ENCODE results near the gene TBC1D16. TPM values are rescaled to one million over a fixed set of nuclear protein-coding genes. Genes with fewer than 3 reads are reported as not detected.

The TBC1D16 gene
- total and polyA plus RNA-seq, 2 donors (not counting 1 experiment from before 2014, with no cell fraction given): 0.82 to 2.7 TPM

DNA sequence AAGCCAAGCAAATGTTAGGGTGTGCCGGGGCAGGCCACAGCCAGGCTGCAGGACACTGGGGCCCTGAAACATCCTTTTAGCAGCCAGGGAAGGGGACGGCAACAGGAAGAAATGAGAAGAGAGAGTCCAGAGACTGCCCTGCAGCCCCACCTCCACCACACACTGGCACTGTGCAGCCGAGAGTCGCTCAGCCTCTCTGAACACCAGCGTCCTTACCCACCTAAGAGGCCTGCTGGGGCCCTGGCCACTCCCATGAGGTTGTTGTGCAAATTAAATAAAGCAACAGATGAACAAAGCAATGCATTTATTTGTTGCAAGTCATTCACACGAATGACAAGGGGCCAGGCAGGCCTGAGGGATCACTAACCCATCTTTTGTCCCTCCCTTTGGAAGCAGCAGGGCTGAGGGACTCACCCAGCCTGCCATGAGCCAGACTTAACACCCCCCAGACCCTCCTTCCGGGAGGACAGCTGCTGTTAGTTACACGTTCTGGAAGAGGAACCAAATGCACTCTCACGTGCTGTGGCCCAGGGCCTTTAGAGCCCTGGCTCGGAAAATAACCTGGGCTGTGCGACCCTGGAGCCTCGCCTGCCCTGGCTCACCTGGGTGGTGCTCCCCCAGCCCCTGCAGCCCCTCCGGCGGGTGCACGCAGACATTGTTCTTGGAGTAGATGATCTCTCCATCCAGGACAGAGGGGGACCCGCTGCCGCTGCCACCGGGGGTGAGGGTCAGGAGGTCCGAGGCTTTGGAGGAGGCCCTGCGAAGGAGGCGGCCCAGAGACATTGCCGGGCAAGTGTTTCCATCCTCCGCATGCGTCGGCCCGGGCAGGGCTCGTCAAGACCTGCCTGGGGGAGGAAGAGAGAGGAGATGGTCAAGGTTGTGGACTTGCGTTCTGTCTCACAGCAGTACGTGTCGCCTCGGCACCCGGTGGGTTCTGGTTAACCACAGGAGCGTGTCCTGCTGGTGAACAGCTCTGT, 22.6 kb downstream of the TBC1D16 start:
- ATAC-seq (ENCODE audit: low read depth) (no peak), DNase-seq (no peak)
- ChIA-PET CTCF (no interaction called here), POLR2A (no interaction called here)
- no peak overlapping the region for H3K27ac ChIP-seq (ENCODE audit: low read length in 2 of 2)
- TF ChIP-seq EZH2 (IDR thresholded peaks at IDR 0.05; ENCODE audit: borderline replicate concordance, insufficient read depth, low read depth, low read length, poor library complexity, severe bottlenecking): no peak
- TF ChIP-seq, protein P1, sequence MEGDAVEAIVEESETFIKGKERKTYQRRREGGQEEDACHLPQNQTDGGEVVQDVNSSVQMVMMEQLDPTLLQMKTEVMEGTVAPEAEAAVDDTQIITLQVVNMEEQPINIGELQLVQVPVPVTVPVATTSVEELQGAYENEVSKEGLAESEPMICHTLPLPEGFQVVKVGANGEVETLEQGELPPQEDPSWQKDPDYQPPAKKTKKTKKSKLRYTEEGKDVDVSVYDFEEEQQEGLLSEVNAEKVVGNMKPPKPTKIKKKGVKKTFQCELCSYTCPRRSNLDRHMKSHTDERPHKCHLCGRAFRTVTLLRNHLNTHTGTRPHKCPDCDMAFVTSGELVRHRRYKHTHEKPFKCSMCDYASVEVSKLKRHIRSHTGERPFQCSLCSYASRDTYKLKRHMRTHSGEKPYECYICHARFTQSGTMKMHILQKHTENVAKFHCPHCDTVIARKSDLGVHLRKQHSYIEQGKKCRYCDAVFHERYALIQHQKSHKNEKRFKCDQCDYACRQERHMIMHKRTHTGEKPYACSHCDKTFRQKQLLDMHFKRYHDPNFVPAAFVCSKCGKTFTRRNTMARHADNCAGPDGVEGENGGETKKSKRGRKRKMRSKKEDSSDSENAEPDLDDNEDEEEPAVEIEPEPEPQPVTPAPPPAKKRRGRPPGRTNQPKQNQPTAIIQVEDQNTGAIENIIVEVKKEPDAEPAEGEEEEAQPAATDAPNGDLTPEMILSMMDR (IDR thresholded peaks at IDR 0.05): no peak
- no peak overlapping the region for H3K9ac ChIP-seq (ENCODE audit: low read length)
- peaks cover 0 to 15% (median 2%) of the 10 kb centered on the region in 3 donors for H3K9me3 ChIP-seq (ENCODE audit: control extremely low read depth in 1 of 3, control insufficient read depth in 2 of 3, insufficient read depth in 1 of 3, low read length in 2 of 3)
- intact Hi-C loops (cut with micrococcal nuclease): no loop called here
- Mint-ChIP-seq H3K27me3 (no peaks in the 10 kb centered on the region), H3K27ac (no peak overlapping the region), H3K4me3 (no peak overlapping the region), H3K4me1 (peaks cover 4% of the 10 kb centered on the region), H3K9me3 (ENCODE audit: insufficient read depth) (no peaks in the 10 kb centered on the region)
- no peak overlapping the region for H3K4me3 ChIP-seq (ENCODE audit: control extremely low read depth in 1 of 5, extremely low read depth in 1 of 5, insufficient read depth in 1 of 5, low read depth in 2 of 5, low read length in 4 of 5)
- 90% methylated on average over 25 of the region's 33 CpGs for WGBS (ENCODE audit: insufficient coverage)
- H4K20me1 ChIP-seq (ENCODE audit: control insufficient read depth, insufficient read depth, low read length, poor library complexity, severe bottlenecking): no peaks in the 10 kb centered on the region
- H3K36me3 ChIP-seq (replicated peaks in 1 of 2; ENCODE audit: control extremely low read depth in 1 of 2, control insufficient read depth in 1 of 2, extremely low read depth in 1 of 2, insufficient read depth in 2 of 2, low read length in 1 of 2): no peaks in the 10 kb centered on the region
- H3K4me1 ChIP-seq (ENCODE audit: control insufficient read depth in 2 of 2, insufficient read depth in 2 of 2, low read length in 2 of 2): peaks cover 0 to 4% of the 10 kb centered on the region in 2 donors
- peaks cover 5% of the 10 kb centered on the region for H3K79me2 ChIP-seq (ENCODE audit: control insufficient read depth, insufficient read depth, low read length)
- H3K4me2 ChIP-seq (replicated peaks; ENCODE audit: low read depth, low read length, poor library complexity, severe bottlenecking): no peak overlapping the region
- no peak overlapping the region for H2AFZ ChIP-seq (ENCODE audit: insufficient read depth, low read depth, low read length, poor library complexity, severe bottlenecking)
- no peaks in the 10 kb centered on the region for H3K27me3 ChIP-seq (replicated peaks in 1 of 4; ENCODE audit: control extremely low read depth in 1 of 4, control insufficient read depth in 3 of 4, insufficient read depth in 4 of 4, low read length in 3 of 4)

DNA sequence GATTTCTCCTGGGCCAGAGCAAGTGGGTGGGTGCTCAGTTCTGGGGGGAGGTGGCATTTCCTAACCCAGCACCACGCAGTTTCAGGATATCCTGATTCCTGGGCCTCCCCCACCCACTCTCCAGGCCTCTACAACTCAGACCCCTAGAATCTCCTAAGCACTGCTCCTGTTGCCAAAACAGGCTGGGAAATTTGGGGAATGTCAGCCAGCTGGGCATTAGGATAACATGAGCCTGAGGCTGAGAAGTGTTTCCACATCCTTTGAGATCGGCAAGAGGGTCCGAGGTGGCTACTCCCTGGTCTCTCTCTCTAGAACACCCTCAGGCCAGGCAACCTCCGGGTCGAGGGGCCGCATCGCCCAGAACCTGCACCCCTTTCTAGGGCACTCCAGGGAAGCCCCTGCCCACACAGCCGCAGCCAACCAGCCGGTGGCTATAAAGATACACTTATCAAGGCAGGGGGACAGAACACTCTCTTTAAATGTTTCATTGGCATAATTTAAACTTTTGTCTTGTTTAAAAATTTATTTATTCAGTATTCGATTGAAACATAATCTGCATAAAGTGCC, 23.6 kb downstream of the TBC1D16 start:
- no peaks in the 10 kb centered on the region for H3K36me3 ChIP-seq (replicated peaks in 1 of 2; ENCODE audit: control extremely low read depth in 1 of 2, control insufficient read depth in 1 of 2, extremely low read depth in 1 of 2, insufficient read depth in 2 of 2, low read length in 1 of 2)
- H3K9ac ChIP-seq (ENCODE audit: low read length): no peak overlapping the region
- 89% methylated on average over 6 of the region's 10 CpGs for WGBS (ENCODE audit: insufficient coverage)
- H3K27me3 ChIP-seq (replicated peaks in 1 of 4; ENCODE audit: control extremely low read depth in 1 of 4, control insufficient read depth in 3 of 4, insufficient read depth in 4 of 4, low read length in 3 of 4): no peaks in the 10 kb centered on the region
- no peaks in the 10 kb centered on the region for H4K20me1 ChIP-seq (ENCODE audit: control insufficient read depth, insufficient read depth, low read length, poor library complexity, severe bottlenecking)
- no peak overlapping the region for H2AFZ ChIP-seq (ENCODE audit: insufficient read depth, low read depth, low read length, poor library complexity, severe bottlenecking)
- ChIA-PET POLR2A (no interaction called here), CTCF (no interaction called here)
- H3K27ac Mint-ChIP-seq: no peak overlapping the region
- peaks cover 5% of the 10 kb centered on the region for H3K79me2 ChIP-seq (ENCODE audit: control insufficient read depth, insufficient read depth, low read length)
- H3K4me1 Mint-ChIP-seq: peaks cover 4% of the 10 kb centered on the region
- no peaks in the 10 kb centered on the region for H3K9me3 Mint-ChIP-seq (ENCODE audit: insufficient read depth)
- no peak for TF ChIP-seq EZH2 (IDR thresholded peaks at IDR 0.05; ENCODE audit: borderline replicate concordance, insufficient read depth, low read depth, low read length, poor library complexity, severe bottlenecking)
- TF ChIP-seq, protein P1 (IDR thresholded peaks at IDR 0.05): no peak
- peaks cover 0 to 15% (median 2%) of the 10 kb centered on the region in 3 donors for H3K9me3 ChIP-seq (ENCODE audit: control extremely low read depth in 1 of 3, control insufficient read depth in 2 of 3, insufficient read depth in 1 of 3, low read length in 2 of 3)
- no peak overlapping the region for H3K4me2 ChIP-seq (replicated peaks; ENCODE audit: low read depth, low read length, poor library complexity, severe bottlenecking)
- H3K27ac ChIP-seq (ENCODE audit: low read length in 2 of 2): no peak overlapping the region
- H3K4me3 ChIP-seq (ENCODE audit: control extremely low read depth in 1 of 5, extremely low read depth in 1 of 5, insufficient read depth in 1 of 5, low read depth in 2 of 5, low read length in 4 of 5): no peak overlapping the region
- H3K4me3 Mint-ChIP-seq: no peak overlapping the region
- H3K4me1 ChIP-seq (ENCODE audit: control insufficient read depth in 2 of 2, insufficient read depth in 2 of 2, low read length in 2 of 2): peaks cover 0 to 4% of the 10 kb centered on the region in 2 donors
- intact Hi-C loops (cut with micrococcal nuclease): no loop called here
- H3K27me3 Mint-ChIP-seq: no peaks in the 10 kb centered on the region
- ATAC-seq (ENCODE audit: low read depth): no peak
- DNase-seq: no peak

Measured in B cell (primary cell).